Suprapubic skin (tissue), 4 donors: Measurements from ENCODE around the gene CENPX. TPM values are rescaled to one million over a fixed set of nuclear protein-coding genes. Genes with fewer than 3 reads are reported as not detected.

Experiments
- DNase-seq, 2 donors: peaks; one replicate each; pipeline ENCODE4 v3.0.0-alpha.2; 2019; ENCODE audit warnings: low spot score in 2 of 2
- H3K27ac ChIP-seq: fragments of 200-600 bp; sonication (generic); one replicate; pipeline ENCODE4 v1.5.1; 2019
- H3K27me3 ChIP-seq: fragments of 200-600 bp; sonication (generic); one replicate; pipeline ENCODE4 v1.5.1; 2019
- H3K36me3 ChIP-seq: fragments of 200-600 bp; sonication (generic); one replicate; pipeline ENCODE4 v1.5.1; 2019
- H3K4me1 ChIP-seq: fragments of 200-600 bp; sonication (generic); one replicate; pipeline ENCODE4 v1.5.1; 2019
- H3K4me3 ChIP-seq: fragments of 200-600 bp; sonication (generic); one replicate; pipeline ENCODE4 v1.5.1; 2019; ENCODE audit warnings: mild to moderate bottlenecking
- H3K9me3 ChIP-seq: fragments of 200-600 bp; sonication (generic); one replicate; pipeline ENCODE4 v1.5.1; 2019
- CTCF ChIP-seq, 2 donors: fragments of 200-600 bp in 1 of 2; fragments of 450-650 bp in 1 of 2; sonication (generic) in 1 of 2; IDR thresholded peaks; one replicate each; pipeline ENCODE4 v1.5.1; 2016 to 2019; ENCODE audit warnings: antibody characterized with exemption in 2 of 2, mild to moderate bottlenecking in 1 of 2, moderate library complexity in 1 of 2
- EP300 ChIP-seq: sonication (generic); formaldehyde crosslinking; IDR thresholded peaks from one replicate; pipeline ENCODE4 v1.6.1; 2017; ENCODE audit warnings: antibody characterized with exemption
- POLR2A ChIP-seq, 2 donors: fragments of 450-650 bp; IDR thresholded peaks; one replicate each; pipeline ENCODE4 v1.6.1; 2017; ENCODE audit warnings: antibody characterized with exemption in 2 of 2, mild to moderate bottlenecking in 2 of 2, moderate library complexity in 2 of 2
- POLR2AphosphoS5 ChIP-seq, 3 donors: sonication (generic); formaldehyde crosslinking; IDR thresholded peaks; one replicate each; pipeline ENCODE4 v1.6.1; 2017; ENCODE audit warnings: antibody characterized with exemption in 3 of 3
- WGBS: methylation state at CpG from one replicate; pipeline ENCODE4 v1.1.5; 2018; 5-methylcytosine and 5-hydroxymethylcytosine counted together
- total RNA-seq, 4 donors: library from RNA; depleted of rRNA; stranded (reverse); fragments of >200 nt; gene quantifications; one replicate each; pipeline ENCODE4 v1.1.0, GENCODE V29; 2016

CENPX gene
- total RNA-seq, 4 donors from 2014 or later, result 75.8 to 81.6 (median 76.8) TPM

GRCh38 chr17:82008941-82009405, 13.7 kb downstream of the CENPX start:
- DNase-seq, result no peak
- TF ChIP-seq POLR2AphosphoS5 (IDR thresholded peaks at IDR 0.05) (no peak), EP300 (no peak), POLR2A (IDR thresholded peaks at IDR 0.05) (no peak), CTCF (IDR thresholded peaks at IDR 0.05) (no peak)
- Histone ChIP-seq H3K9me3 (no peaks in the 10 kb centered on the region), H3K27ac (no peak overlapping the region), H3K4me3 (no peak overlapping the region), H3K4me1 (peaks cover 36% of the 10 kb centered on the region), H3K27me3 (no peaks in the 10 kb centered on the region), H3K36me3 (peaks cover 19% of the 10 kb centered on the region)
- 100% methylated on average over 2 of the region's 28 CpGs for WGBS

GRCh38 chr17:82008258-82008940, 14.3 kb downstream of the CENPX start:
- Histone ChIP-seq H3K4me1 (peaks cover 36% of the 10 kb centered on the region), H3K27me3 (no peaks in the 10 kb centered on the region), H3K4me3 (no peak overlapping the region), H3K36me3 (peaks cover 19% of the 10 kb centered on the region), H3K27ac (no peak overlapping the region), H3K9me3 (no peaks in the 10 kb centered on the region)
- DNase-seq, result no peak
- TF ChIP-seq CTCF (IDR thresholded peaks at IDR 0.05) (no peak), EP300 (no peak), POLR2A (IDR thresholded peaks at IDR 0.05) (no peak), POLR2AphosphoS5 (IDR thresholded peaks at IDR 0.05) (no peak)
- WGBS, result 86% methylated on average over 12 of the region's 26 CpGs

- WGBS, result 100% methylated on average over 5 of the region's 30 CpGs
- Histone ChIP-seq H3K36me3 (peaks cover 19% of the 10 kb centered on the region), H3K4me3 (no peak overlapping the region), H3K27me3 (no peaks in the 10 kb centered on the region), H3K9me3 (no peaks in the 10 kb centered on the region), H3K27ac (no peak overlapping the region), H3K4me1 (peaks cover 36% of the 10 kb centered on the region)
- TF ChIP-seq EP300, result no peak
- no peak for TF ChIP-seq POLR2A (IDR thresholded peaks at IDR 0.05)
- no peak for TF ChIP-seq CTCF (IDR thresholded peaks at IDR 0.05)
- TF ChIP-seq POLR2AphosphoS5 (IDR thresholded peaks at IDR 0.05), result no peak
- DNase-seq, result no peak
Measured at GRCh38 chr17:82007495-82008257, 15.0 kb downstream of the CENPX start.

GRCh38 chr17:82007228-82007494, 15.5 kb downstream of the CENPX start:
- Histone ChIP-seq H3K36me3 (peaks cover 16% of the 10 kb centered on the region), H3K9me3 (no peaks in the 10 kb centered on the region), H3K4me1 (peaks cover 33% of the 10 kb centered on the region), H3K27ac (no peak overlapping the region), H3K27me3 (no peaks in the 10 kb centered on the region), H3K4me3 (no peak overlapping the region)
- TF ChIP-seq POLR2AphosphoS5 (IDR thresholded peaks at IDR 0.05) (no peak), CTCF (IDR thresholded peaks at IDR 0.05) (no peak), POLR2A (IDR thresholded peaks at IDR 0.05) (no peak), EP300 (no peak)
- DNase-seq, result no peak
- WGBS, result no CpG with 5 or more reads among the region's 6 CpGs

GRCh38 chr17:82006468-82007227, 16.0 kb downstream of the CENPX start:
- Histone ChIP-seq H3K4me3 (no peak overlapping the region), H3K9me3 (no peaks in the 10 kb centered on the region), H3K36me3 (peaks cover 11% of the 10 kb centered on the region), H3K27ac (no peak overlapping the region), H3K27me3 (no peaks in the 10 kb centered on the region), H3K4me1 (peaks cover 33% of the 10 kb centered on the region)
- no peak for TF ChIP-seq EP300
- no peak for TF ChIP-seq POLR2AphosphoS5 (IDR thresholded peaks at IDR 0.05)
- no peak for TF ChIP-seq CTCF (IDR thresholded peaks at IDR 0.05)
- TF ChIP-seq POLR2A (IDR thresholded peaks at IDR 0.05), result no peak
- DNase-seq, result no peak
- 54% methylated on average over 21 of the region's 24 CpGs for WGBS
